ENCODE data around the gene HYI. TPM values are rescaled to one million over a fixed set of nuclear protein-coding genes. Genes with fewer than 3 reads are reported as not detected.
"Not testable (repeated sequence)": the region's sequence is repeated elsewhere in the genome, so short reads cannot be mapped to it uniquely, and the experiment has no call there.

HYI gene
- total RNA-seq, 1 donor from 2014 or later, result 16.5 TPM

GRCh38 chr1:43475611-43476401, 22.1 kb upstream of the HYI start:
- H3K36me3 Mint-ChIP-seq (ENCODE audit: low read depth); intact Hi-C loops (cut with micrococcal nuclease); H3K4me3 Mint-ChIP-seq: not testable (repeated sequence)

GRCh38 chr1:43473463-43473862, 19.7 kb upstream of the HYI start:
- intact Hi-C loops (cut with micrococcal nuclease), result no loop called here
- Mint-ChIP-seq H3K4me1 (ENCODE audit: low read depth) (no peaks in the 10 kb centered on the region), H3K4me3 (no peak overlapping the region)

More at GRCh38 chr1:43475611-43476401, 22.1 kb upstream of the HYI start:
- H3K27ac Mint-ChIP-seq; H3K9me3 Mint-ChIP-seq; DNase-seq (ENCODE audit: low spot score); H3K4me1 Mint-ChIP-seq (ENCODE audit: low read depth): not testable (repeated sequence)
- peaks cover 20% of the 10 kb centered on the region for H3K27me3 Mint-ChIP-seq (ENCODE audit: insufficient read depth)

GRCh38 chr1:43472463-43473151, 18.9 kb upstream of the HYI start:
- H3K4me1 Mint-ChIP-seq (ENCODE audit: low read depth); H3K36me3 Mint-ChIP-seq (ENCODE audit: low read depth); DNase-seq (ENCODE audit: low spot score); H3K9me3 Mint-ChIP-seq; H3K4me3 Mint-ChIP-seq; H3K27ac Mint-ChIP-seq; intact Hi-C loops (cut with micrococcal nuclease): not testable (repeated sequence)
- peaks cover 13% of the 10 kb centered on the region for H3K27me3 Mint-ChIP-seq (ENCODE audit: insufficient read depth)

More at GRCh38 chr1:43473463-43473862, 19.7 kb upstream of the HYI start:
- peaks cover 17% of the 10 kb centered on the region for H3K27me3 Mint-ChIP-seq (ENCODE audit: insufficient read depth)
- no peaks in the 10 kb centered on the region for H3K36me3 Mint-ChIP-seq (ENCODE audit: low read depth)
- no peaks in the 10 kb centered on the region for H3K9me3 Mint-ChIP-seq
- DNase-seq (ENCODE audit: low spot score), result no peak
- H3K27ac Mint-ChIP-seq, result no peak overlapping the region

GRCh38 chr1:43472087-43472462, 18.3 kb upstream of the HYI start:
- H3K27me3 Mint-ChIP-seq (ENCODE audit: insufficient read depth), result peaks cover 13% of the 10 kb centered on the region
- H3K4me1 Mint-ChIP-seq (ENCODE audit: low read depth), result no peaks in the 10 kb centered on the region
- DNase-seq (ENCODE audit: low spot score), result no peak
- no peaks in the 10 kb centered on the region for H3K9me3 Mint-ChIP-seq
- intact Hi-C loops (cut with micrococcal nuclease), result no loop called here
- no peak overlapping the region for H3K4me3 Mint-ChIP-seq
- no peak overlapping the region for H3K27ac Mint-ChIP-seq
- no peaks in the 10 kb centered on the region for H3K36me3 Mint-ChIP-seq (ENCODE audit: low read depth)

GRCh38 chr1:43469932-43470331, 16.2 kb upstream of the HYI start:
- no peaks in the 10 kb centered on the region for H3K36me3 Mint-ChIP-seq (ENCODE audit: low read depth)
- intact Hi-C loops (cut with micrococcal nuclease), result no loop called here
- H3K9me3 Mint-ChIP-seq, result no peaks in the 10 kb centered on the region
- H3K4me3 Mint-ChIP-seq, result no peak overlapping the region
- peaks cover 11% of the 10 kb centered on the region for H3K27me3 Mint-ChIP-seq (ENCODE audit: insufficient read depth)
- H3K4me1 Mint-ChIP-seq (ENCODE audit: low read depth), result peaks cover 7% of the 10 kb centered on the region
- H3K27ac Mint-ChIP-seq, result no peak overlapping the region
- no peak for DNase-seq (ENCODE audit: low spot score)

GRCh38 chr1:43468414-43468813, 14.7 kb upstream of the HYI start:
- intact Hi-C loops (cut with micrococcal nuclease), result no loop called here
- peaks cover 8% of the 10 kb centered on the region for H3K27me3 Mint-ChIP-seq (ENCODE audit: insufficient read depth)
- no peaks in the 10 kb centered on the region for H3K36me3 Mint-ChIP-seq (ENCODE audit: low read depth)
- H3K4me3 Mint-ChIP-seq, result no peak overlapping the region
- no peaks in the 10 kb centered on the region for H3K9me3 Mint-ChIP-seq
- H3K4me1 Mint-ChIP-seq (ENCODE audit: low read depth), result peaks cover 7% of the 10 kb centered on the region
- no peak overlapping the region for H3K27ac Mint-ChIP-seq
- no peak for DNase-seq (ENCODE audit: low spot score)

GRCh38 chr1:43466403-43466802, 12.7 kb upstream of the HYI start:
- peaks cover 6% of the 10 kb centered on the region for H3K27me3 Mint-ChIP-seq (ENCODE audit: insufficient read depth)
- H3K27ac Mint-ChIP-seq, result no peak overlapping the region
- no peak overlapping the region for H3K4me3 Mint-ChIP-seq
- no peaks in the 10 kb centered on the region for H3K36me3 Mint-ChIP-seq (ENCODE audit: low read depth)
- H3K4me1 Mint-ChIP-seq (ENCODE audit: low read depth), result peaks cover 9% of the 10 kb centered on the region
- DNase-seq (ENCODE audit: low spot score), result no peak
- intact Hi-C loops (cut with micrococcal nuclease), result no loop called here
- no peaks in the 10 kb centered on the region for H3K9me3 Mint-ChIP-seq

- no peak overlapping the region for H3K27ac Mint-ChIP-seq
- no peaks in the 10 kb centered on the region for H3K36me3 Mint-ChIP-seq (ENCODE audit: low read depth)
- H3K4me1 Mint-ChIP-seq (ENCODE audit: low read depth), result peaks cover 14% of the 10 kb centered on the region
- no peaks in the 10 kb centered on the region for H3K9me3 Mint-ChIP-seq
- intact Hi-C loops (cut with micrococcal nuclease), result no loop called here
- no peak for DNase-seq (ENCODE audit: low spot score)
- H3K4me3 Mint-ChIP-seq, result no peak overlapping the region
- H3K27me3 Mint-ChIP-seq (ENCODE audit: insufficient read depth), result peaks cover 8% of the 10 kb centered on the region
These were observed 11.9 kb upstream of the HYI start for GRCh38 chr1:43465505-43466067.

GRCh38 chr1:43464681-43465504, 11.2 kb upstream of the HYI start:
- Mint-ChIP-seq H3K4me1 (ENCODE audit: low read depth) (peaks cover 14% of the 10 kb centered on the region), H3K9me3 (no peaks in the 10 kb centered on the region), H3K4me3 (no peak overlapping the region), H3K27me3 (ENCODE audit: insufficient read depth) (peaks cover 7% of the 10 kb centered on the region), H3K36me3 (ENCODE audit: low read depth) (no peaks in the 10 kb centered on the region), H3K27ac (no peak overlapping the region)
- no peak for DNase-seq (ENCODE audit: low spot score)
- intact Hi-C loops (cut with micrococcal nuclease), result no loop called here

GRCh38 chr1:43463479-43463878, 9.7 kb upstream of the HYI start:
- Mint-ChIP-seq H3K4me1 (ENCODE audit: low read depth) (peaks cover 14% of the 10 kb centered on the region), H3K27ac (no peak overlapping the region), H3K36me3 (ENCODE audit: low read depth) (no peaks in the 10 kb centered on the region), H3K27me3 (ENCODE audit: insufficient read depth) (peaks cover 19% of the 10 kb centered on the region), H3K9me3 (no peaks in the 10 kb centered on the region), H3K4me3 (no peak overlapping the region)
- intact Hi-C loops (cut with micrococcal nuclease), result no loop called here
- DNase-seq (ENCODE audit: low spot score), result no peak

- DNase-seq (ENCODE audit: low spot score), result no peak
- intact Hi-C loops (cut with micrococcal nuclease), result no loop called here
- Mint-ChIP-seq H3K4me3 (no peak overlapping the region), H3K4me1 (ENCODE audit: low read depth) (peaks cover 9% of the 10 kb centered on the region), H3K27ac (no peak overlapping the region), H3K9me3 (no peaks in the 10 kb centered on the region), H3K36me3 (ENCODE audit: low read depth) (no peaks in the 10 kb centered on the region), H3K27me3 (ENCODE audit: insufficient read depth) (peaks cover 32% of the 10 kb centered on the region)
These were observed 7.4 kb upstream of the HYI start for GRCh38 chr1:43460988-43461693.

GRCh38 chr1:43458379-43458778, 4.6 kb upstream of the HYI start:
- intact Hi-C loops (cut with micrococcal nuclease); H3K9me3 Mint-ChIP-seq; H3K4me3 Mint-ChIP-seq; H3K27ac Mint-ChIP-seq; H3K36me3 Mint-ChIP-seq (ENCODE audit: low read depth); DNase-seq (ENCODE audit: low spot score): not testable (repeated sequence)
- Mint-ChIP-seq H3K4me1 (ENCODE audit: low read depth) (peaks cover 18% of the 10 kb centered on the region), H3K27me3 (ENCODE audit: insufficient read depth) (peaks cover 35% of the 10 kb centered on the region)
